Left hindlimb (tissue), 1 donor: ENCODE results near the gene ENPP6.
"Not testable (repeated sequence)": the region's sequence is repeated elsewhere in the genome, so short reads cannot be mapped to it uniquely, and the experiment has no call there.

Experiments
- DNase-seq: peaks from one replicate; pipeline ENCODE4 v3.0.0-alpha.2; 2018

Gene ENPP6

DNA sequence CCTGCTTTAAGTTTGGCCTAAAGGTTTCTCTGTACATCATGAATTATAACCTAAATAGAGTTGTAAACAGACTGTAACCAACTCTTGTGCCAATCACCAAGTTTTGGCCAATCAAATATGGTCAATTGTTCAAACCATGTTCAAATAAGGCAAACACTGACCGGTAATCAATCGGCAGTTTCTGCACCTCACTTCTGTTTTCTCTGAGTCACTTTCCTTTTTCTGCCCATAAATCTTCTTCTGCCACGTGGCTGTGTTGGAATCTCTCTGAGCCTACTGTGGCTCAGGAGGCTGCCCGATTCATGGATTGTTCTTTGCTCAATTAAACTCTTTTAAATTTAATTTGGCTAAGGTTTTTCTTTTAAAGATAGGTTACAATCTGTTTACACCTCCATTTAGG lies 16.5 kb upstream of the ENPP6 start:
- no peak for DNase-seq

GRCh38 chr4:184232975-184233374 lies 15.3 kb upstream of the ENPP6 start:
- no peak for DNase-seq

- no peak for DNase-seq
Measured at GRCh38 chr4:184232202-184232601, 14.5 kb upstream of the ENPP6 start.

DNA sequence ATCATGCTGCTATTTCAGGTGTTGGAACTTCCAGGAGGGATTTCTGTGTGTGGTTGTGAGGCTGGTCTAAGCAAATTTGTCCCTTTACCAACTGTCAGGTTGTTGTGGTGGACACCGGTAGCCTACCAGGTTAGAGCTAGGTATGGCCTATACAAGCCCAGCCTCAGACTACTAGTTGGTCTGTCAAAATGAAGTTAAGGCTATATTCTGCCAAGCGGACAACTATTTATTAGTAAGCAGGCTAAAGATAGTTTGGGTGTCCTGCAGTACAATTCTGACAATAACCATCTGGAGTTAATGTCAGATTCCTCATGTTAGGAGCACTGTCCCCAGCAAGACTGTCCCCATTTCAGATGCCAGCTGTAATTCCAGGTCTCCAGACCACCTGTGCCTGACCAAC lies 13.9 kb upstream of the ENPP6 start:
- no peak for DNase-seq

GRCh38 chr4:184228056-184228705 lies 10.5 kb upstream of the ENPP6 start:
- no peak for DNase-seq

GRCh38 chr4:184216515-184216914 lies 1.2 kb downstream of the ENPP6 start:
- no peak for DNase-seq

DNA sequence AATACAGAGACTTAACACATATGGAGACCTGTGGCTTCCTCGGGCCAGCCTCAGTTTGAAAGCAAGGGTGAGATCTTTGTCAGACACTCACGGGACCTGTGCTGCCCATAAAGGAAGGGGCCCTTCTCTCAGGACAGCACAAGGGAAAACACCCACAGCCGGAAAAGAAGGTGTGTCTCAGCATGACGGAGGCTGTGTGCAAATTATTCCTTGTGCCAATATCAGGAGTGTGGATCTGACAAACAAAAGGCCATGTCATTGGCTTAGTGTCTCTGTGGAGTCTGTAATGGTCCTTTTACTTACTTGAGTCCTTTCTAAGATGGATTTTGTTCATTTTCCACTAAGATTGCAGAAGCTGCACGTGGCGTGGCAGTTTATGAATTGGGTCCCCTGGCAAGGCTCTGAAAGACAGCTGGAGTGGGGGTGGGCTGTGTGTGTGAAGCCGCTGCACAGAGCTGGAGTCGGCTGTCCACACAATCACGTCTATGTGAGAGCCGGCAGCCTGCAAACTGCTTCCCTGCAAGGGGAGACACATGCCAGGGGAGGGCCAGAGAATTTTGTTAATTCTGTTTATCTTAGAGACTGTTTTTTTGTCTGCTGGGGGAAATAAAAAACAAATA lies 1.9 kb downstream of the ENPP6 start:
- DNase-seq = peak; percentile 55

DNA sequence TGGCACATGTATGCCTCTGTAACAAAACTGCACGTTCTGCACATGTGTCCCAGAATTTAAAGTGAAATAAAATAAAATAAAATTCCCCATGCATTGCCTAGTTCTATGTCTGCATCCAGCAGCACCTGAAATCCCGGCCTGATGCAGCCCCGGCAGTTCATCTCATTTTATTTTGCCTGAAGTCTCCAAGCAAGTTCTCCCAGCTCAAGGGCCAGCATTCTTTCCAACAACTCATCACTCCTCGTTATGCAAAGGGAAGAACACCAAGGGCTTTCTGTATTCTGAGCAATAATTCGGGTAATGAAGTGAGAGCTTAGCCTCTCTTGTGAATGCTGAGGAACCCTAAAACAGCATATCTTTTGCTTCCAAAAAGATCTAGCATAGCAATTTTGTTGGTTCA lies 2.7 kb downstream of the ENPP6 start:
- DNase-seq = peak; percentile 54

DNA sequence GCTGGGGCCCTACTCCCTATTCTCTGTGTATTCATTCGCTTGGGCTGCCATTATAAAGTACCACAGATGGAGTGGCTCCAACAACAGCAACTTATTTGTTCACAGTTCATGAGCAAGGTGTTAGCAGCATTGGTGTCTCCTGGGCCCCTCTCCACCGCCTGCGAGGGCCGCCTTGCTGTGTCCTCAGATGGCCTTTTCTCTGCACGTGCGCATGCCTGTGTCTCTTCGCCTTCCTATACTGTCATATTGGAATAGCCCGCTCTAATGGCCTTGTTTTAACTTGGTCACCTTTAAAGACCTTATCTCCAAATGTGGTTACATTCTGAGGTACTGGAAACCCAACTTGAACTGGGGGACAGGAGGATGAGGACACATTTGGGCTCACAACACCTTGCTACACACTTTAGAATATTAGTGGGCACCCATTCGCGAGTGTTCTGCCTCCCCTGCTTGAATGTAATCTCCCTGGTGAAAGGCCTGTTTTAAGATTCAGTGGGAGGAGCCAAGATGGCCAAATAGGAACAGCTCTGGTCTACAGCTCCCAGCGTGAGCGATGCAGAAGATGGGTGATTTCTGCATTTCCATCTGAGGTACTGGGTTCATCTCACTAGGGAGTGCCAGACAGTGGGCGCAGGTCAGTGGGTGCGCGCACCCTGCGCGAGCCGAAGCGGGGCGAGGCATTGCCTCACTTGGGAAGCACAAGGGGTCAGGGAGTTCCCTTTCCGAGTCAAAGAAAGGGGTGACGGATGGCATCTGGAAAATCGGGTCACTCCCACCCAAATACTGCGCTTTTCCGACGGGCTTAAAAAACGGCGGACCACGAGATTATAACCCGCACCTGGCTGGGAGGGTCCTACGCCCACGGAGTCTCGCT lies 9.7 kb downstream of the ENPP6 start:
- not testable (repeated sequence) for DNase-seq

DNA sequence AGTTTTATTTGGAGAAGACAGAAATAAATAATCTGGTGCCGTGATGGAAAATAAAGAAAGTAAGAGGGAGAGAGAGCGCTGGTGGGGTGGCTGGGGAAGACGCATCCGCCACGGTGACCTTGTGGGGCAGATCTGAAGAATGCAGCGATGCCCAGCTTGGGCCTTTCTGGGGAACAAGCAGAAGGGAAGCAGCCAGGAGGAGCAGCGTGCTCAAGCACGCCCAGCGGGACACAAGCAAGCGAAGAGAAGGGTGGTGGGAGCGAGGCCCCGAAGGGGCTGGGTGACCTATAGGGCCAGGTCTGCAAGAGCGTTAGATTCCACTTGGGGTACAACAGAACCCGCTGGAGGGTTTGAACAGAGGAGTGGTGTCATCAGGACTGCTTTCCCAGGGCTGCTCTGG lies 12.4 kb downstream of the ENPP6 start:
- DNase-seq = no peak

GRCh38 chr4:184203300-184203699 lies 14.4 kb downstream of the ENPP6 start:
- no peak for DNase-seq

DNA sequence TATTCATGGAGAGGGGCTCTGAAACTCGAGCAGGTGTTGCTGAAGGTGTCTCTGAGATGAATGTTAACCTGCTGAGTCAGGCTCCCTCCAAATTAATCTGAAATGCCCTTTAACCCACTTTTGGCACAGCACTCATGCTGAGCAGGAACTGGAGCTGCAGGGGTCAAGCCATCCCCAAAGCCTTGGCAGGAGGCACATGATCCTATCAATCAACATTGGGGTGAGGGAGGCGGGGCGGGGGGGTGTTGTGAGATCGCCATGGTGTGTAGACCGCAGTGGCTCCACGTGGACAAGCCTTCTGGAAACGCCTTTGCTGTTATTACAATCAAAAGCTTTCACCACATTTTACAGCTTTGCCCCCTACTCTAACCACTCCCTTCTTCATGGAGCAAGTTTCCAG lies 16.5 kb downstream of the ENPP6 start:
- DNase-seq = no peak

DNA sequence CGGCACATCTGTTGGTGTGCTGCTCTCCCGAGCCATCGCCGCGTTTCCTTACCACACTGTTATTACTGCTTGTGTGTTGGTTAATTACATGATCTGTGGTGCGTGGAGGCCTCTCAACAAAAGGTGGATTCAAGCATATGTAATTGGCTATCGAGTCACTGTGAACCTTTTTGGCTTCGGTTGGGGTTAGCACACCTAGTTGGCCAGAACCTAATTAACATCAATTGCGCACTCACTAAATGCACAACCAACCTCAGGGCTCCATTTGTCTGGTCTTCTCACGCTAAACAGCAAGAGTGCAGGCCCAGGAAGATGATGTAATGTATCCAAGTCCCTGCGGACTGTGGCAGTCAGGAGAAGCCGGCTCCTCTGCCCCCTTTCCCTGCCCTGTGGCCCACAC lies 17.4 kb downstream of the ENPP6 start:
- no peak for DNase-seq

DNA sequence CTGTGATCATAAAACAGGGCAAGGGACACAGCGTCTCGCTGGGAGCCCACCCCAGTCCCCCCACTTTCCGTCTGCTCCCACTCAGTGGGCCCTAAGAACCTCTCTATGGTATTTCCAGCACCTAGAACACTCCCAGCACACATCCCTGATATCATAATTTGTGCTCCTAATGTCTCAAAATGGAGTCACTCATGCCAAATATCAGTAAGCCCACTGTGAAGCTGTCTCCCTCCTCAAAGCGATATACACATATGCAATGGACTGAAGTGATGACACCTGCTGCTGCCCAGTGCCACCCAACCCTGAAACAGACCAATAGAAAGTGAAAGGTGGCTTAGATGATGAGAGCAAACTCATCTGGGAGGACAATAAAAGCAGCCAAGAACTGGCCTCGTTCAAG lies 17.9 kb downstream of the ENPP6 start:
- DNase-seq = no peak

- DNase-seq = no peak
Measured at GRCh38 chr4:184198190-184198589, 19.5 kb downstream of the ENPP6 start.

DNA sequence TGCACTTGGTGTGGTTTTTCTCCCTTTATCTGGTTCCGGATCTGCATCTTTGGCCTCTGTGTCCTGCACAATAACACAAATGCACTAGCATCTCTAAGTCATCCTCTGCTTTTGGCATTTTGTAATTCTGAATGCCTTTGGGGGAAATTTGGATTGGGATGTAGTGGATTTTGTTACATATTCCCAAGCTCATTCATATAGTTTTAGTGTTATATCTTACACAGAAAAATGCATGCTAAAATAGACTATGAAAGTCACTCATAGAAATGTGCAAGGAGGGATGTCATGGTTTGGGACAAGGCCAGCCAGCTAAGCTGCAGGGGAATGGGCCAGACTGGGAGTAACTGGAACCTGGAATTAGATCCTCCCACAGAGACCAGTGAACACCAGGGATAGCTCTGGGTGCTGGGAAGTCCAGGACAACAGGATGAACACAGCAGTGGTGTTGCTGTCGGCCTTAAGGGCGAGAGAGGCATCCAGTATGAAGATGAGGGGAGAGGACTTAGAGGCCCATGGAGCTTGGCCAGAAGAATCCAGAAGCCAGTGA lies 20.1 kb downstream of the ENPP6 start:
- no peak for DNase-seq

- DNase-seq = no peak
Measured at GRCh38 chr4:184196730-184197385, 20.8 kb downstream of the ENPP6 start.

GRCh38 chr4:184193556-184194525 lies 23.8 kb downstream of the ENPP6 start:
- no peak for DNase-seq

DNA sequence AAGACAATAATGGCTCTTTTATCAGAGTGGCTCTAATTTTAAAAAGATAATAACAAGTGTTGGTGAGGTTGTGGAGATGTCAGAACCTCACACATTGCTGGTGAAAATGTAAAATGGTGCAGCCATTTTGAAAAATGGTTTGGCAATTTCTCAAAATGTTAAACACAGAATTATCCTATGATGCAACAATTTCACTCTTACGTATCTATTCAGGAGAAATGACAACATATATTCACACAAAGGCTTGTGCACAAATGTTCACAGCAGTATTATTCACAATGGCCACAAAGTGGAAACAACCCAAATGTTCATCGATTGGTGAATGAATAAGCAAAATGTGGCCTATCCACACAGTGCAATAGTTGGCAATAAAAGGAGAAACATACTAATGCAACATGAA lies 24.7 kb downstream of the ENPP6 start:
- DNase-seq = no peak

DNA sequence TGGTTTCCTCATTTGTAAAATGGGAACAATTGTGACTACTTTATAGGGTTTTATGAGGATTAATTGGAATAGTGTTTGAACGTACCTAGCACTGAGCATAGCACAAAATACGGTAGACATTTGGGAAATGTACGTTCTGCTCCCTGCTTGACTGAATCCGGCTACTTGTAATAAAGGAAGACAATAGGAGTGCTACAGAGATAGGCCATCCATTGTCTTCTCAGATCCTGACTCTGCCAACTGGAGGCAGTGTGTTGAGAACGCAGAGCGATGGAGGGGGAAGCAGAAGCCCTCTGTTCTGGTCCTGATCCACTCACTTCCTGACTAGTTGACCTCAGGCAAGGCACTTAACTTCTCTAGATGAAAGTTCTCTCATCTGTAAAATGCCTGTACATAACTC lies 26.4 kb downstream of the ENPP6 start:
- DNase-seq = no peak

GRCh38 chr4:184190711-184191110 lies 27.0 kb downstream of the ENPP6 start:
- no peak for DNase-seq

DNA sequence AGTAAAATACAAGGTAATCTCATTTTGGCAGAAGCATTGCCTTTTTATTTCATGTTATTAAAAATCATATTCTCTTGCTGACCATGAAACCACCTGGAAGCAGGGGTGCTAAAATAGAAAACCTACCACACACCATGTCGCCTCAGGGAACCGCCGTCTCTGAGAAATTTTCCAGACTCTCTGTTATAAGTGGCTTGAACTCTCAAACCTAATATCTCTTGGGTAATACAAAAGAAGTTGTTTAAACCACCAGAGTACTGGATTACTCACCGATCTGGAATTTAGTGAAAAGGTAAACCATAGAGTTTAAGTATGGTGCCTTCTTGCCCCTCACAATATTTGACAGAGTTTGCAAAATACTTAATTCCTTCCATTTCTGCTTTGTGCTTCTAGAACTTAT lies 27.7 kb downstream of the ENPP6 start:
- no peak for DNase-seq
